DMS153 (cell line): ENCODE data around the gene LAMA4.
A peak's percentile ranks its signal among the peaks of the same experiment; 100 is the strongest.

Experiments used
- DNase-seq: peaks from one replicate; lab custom pipeline; 2025; lab: John Stamatoyannopoulos, UW

The LAMA4 gene

DNA sequence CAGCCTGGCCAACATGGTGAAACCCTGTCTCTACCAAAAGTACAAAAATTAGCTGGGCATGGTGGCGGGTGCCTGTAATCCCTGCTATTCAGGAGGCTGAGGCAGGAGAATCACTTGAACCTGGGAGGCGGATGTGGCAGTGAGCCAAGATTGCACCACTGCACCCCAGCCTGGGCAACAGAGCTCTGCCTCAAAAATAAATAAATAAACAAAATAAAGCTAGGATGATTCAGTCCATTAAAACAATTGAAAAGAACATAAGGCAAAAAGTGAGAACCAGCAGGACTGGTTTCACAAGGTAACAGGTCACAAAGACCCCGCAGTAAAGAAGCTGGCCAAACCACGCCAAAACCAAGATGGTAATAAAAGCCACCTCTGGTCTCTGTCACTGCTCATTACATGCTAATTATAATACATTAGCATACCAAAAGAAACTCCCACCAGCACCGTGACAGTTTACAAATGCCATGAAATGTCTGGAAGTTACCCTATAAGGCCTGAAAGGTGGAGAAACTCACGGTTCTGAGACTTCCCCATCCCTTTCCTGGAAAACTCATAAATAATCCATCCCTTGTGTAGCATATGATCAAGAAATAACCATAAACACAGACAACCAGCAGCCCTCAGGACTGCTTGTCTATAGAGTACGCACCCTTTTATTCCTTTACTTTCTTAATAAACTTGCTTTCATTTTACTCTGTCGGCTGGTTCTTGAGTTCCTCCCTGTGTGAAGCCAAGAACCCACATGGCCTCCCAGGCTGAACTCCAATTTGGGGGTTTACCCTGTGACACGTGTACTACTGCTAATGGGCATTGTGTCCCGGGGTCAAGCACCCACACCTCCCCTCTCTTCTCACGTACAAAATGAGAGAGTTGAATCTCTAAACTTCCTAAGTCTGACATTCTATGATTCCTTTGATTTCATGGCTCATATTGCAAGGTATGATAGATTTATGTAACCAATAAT lies 10.2 kb downstream of the LAMA4 start:
- no peak for DNase-seq

DNA sequence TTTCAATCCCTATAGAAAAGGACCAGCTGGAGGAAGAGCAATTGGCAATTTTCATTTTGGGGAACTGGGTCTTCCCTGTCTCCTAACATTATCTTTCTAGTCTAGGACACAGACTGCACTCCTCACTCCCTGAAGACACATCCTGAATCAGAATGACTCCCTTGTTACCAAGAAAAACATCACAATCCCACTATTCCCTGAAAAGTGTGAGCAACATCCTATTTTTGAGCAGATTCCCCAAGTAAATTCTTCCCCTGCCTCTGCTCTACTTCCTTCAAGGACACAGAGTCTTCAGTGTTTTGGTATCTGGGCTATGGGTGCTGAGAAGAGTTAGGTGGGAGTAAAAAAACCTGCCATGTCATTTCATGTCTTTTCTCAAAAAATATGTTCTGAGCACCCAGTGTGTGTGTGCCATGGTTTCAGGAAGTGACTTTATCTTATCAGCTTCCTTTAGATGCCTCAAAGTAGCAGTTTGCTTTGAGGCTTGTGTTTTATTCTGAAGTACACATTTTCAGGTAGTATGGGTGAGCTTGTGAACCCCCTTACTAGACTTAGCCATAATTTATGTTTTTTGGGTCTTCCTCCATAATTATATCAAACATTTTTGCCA lies 12.4 kb downstream of the LAMA4 start:
- no peak for DNase-seq

DNA sequence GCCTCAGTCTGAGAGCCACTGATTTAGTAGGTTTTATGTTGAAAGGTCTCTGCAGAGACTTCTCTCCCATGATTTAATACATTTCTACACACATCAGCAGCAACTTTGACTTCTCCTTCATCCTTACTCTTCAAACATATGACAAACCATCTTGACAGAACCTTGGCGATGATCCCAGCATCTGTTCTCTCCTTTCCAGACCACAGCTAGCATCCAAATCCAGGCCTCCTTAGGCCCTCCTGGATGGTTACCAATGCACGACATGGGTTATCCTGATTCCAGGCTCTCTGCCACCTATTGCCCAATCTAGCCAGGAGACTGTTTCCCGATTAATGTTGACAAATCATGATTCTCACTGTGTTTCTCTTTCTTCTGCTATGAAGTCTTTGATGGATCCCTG lies 16.8 kb downstream of the LAMA4 start:
- no peak for DNase-seq

GRCh38 chr6:112237066-112237465 lies 17.3 kb downstream of the LAMA4 start:
- DNase-seq, result no peak

DNA sequence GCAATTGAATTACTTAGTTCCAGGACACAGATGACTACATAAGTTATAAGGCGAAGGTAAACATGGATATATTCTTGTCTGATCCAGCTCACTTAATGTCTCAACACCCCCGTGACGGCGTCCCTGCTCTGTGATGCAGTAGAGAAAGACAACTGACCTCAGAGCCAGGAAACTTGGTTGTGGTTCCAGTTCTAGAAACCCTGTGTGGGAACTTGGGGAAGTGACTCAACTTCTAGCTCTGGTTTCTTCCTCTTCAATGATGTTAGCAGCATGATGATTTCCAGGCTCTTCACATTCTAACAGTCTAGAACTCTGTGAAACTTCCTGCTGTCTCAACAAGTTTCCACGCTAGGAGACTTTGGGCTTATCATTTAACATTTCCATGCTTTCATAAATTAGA lies 18.4 kb downstream of the LAMA4 start:
- DNase-seq, result no peak

- DNase-seq, result no peak
Observed at GRCh38 chr6:112234601-112235000, 19.8 kb downstream of the LAMA4 start.

- no peak for DNase-seq
Observed at GRCh38 chr6:112233847-112234246, 20.5 kb downstream of the LAMA4 start.

GRCh38 chr6:112232845-112233256 lies 21.5 kb downstream of the LAMA4 start:
- no peak for DNase-seq

DNA sequence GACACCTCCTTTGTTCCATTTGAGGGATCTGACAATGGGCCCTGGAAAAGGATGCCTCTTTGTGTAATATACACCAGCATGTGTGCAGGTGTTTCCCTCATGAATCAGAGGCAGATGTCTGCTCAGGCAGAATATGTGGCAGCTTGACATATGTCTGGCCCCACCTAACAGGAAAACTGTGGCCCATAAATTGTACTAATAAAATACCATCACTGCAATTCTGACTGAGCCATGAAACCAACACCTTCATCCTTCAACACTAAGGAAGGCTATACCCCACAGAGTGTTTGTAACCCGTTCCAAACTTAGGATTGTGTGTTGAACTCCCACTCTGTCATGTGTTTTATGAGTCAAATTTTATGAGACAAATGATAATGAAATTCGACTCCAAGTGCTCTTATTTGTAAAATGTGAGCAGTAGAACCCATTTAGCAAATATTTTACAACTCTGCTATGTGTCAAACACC lies 22.7 kb downstream of the LAMA4 start:
- peak; percentile 89 for DNase-seq

DNA sequence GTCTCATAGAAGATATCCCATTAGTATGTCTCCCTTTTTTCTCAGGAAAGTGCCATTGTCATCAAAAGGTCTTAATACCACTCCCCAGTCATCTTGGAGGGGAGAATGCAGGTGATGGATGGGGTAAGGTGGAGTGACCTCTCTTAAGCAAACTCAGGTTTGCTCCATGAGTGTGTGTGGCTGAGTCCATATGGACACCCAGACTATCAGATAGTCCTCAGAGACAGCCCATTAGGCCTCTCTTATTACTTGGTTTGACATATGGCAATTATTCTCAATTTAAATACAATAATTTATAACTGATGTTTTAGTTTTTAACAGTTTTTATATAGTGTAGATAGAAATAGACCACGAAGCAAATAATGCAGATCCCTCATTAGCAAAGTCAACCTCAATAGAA lies 23.2 kb downstream of the LAMA4 start:
- no peak for DNase-seq

DNA sequence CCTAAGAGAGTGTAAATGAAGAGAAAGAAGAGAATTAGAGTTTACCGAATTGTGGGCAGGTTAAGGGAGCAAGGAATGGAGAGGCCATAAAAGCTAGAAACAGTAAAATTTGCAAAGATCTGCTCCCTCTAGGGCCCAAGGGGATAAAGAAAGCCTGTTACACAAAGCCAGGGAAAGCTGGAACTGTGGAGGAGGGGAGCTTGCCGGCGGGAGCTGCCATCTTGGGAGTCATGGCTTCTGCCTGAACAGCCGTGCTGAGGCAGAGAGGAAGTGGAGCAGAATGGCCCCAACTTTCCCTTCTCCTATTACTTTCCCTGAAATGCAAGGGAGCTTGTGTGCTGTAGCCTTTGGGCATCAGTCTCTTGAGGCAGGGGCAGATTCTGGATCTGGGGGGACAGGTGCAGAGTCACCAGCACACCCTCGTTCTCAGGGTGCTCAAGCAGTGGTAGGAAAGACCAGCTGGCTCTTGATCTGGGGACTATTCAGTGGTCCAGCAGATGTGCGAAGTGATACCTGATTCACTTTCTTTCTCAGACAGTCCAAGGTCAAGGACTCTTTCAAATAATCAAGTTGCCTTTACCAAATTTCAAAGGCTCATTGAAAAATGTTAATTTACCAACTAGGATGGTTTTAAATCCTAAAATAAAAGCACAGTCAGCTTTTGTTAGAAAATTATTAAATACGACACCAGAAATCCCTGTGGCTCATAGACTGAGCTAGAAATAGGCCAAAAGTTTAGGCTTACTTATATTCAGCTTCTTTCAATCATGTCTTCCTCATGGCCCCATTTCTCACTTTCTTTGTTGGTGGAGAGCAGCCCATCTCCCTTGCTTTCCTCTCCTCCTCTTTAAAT lies 25.7 kb downstream of the LAMA4 start:
- DNase-seq, result no peak

DNA sequence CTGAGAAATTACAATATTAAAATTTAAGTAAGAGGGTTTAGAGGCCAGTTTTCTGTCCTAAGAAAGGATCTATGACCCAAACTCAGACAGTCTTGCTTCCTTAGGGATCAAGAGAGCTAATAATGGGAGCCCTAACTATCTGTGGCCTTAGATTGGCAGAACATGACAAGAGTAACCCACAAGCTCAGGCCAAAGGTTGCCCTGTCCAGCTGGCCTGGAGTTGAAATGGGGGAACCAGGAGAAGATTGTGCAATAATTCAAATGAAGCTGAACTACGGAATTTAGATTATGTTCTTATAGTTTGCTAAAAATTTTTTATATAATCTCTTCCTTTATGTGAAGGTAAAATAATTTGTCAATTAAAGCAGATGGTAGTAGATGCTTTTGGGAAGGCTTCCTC lies 26.4 kb downstream of the LAMA4 start:
- DNase-seq, result no peak

- DNase-seq, result no peak
Observed at GRCh38 chr6:112227411-112227810, 27.0 kb downstream of the LAMA4 start.

DNA sequence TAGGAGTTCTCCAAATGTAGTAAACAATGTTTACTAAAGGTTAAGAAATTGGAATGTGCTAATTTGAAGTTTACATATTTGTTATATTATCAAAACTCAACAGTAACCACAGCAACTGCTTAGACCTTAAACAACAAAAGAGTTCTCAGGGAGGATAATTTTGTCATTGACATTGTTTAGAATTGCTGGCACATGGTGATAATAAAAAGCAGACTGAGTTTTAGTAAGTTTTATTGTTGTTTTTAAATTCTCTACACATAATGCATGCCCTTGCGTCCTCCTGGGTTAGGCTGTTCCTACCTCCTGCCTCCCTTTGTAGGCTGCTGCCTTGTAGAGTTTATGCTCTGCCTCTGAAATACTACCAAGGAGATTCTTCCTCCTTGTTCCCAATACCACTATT lies 28.7 kb downstream of the LAMA4 start:
- no peak for DNase-seq

- DNase-seq, result no peak
Observed at GRCh38 chr6:112224088-112224487, 30.3 kb downstream of the LAMA4 start.

- no peak for DNase-seq
Observed at GRCh38 chr6:112223070-112223861, 31.1 kb downstream of the LAMA4 start.

GRCh38 chr6:112221981-112222852 lies 32.1 kb downstream of the LAMA4 start:
- DNase-seq, result no peak

GRCh38 chr6:112221561-112221960 lies 32.8 kb downstream of the LAMA4 start:
- no peak for DNase-seq

DNA sequence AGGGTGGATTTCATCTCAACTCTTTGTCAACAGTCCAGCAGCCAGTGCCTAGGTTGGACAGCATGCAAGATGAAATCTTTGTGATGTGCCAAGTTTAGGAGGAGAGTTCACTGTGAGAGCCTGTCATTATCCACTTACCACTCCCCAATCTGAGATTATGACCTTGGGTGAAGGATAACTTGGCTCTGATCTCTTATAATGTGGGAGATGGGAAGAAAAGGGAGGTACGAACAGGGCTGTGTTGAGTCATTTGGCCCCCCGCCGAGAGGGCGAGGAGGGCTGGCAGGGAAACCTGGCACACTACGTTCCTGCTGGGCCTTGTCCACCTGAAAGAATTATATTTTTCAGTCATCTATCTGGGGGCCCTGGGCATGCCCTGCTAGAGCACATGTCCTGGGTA lies 35.8 kb downstream of the LAMA4 start:
- no peak for DNase-seq
